Neural crest cell (in vitro differentiated cells): ENCODE measurements around the gene FNDC3B. TPM values are rescaled to one million over a fixed set of nuclear protein-coding genes. Genes with fewer than 3 reads are reported as not detected.
A peak's percentile ranks its signal among the peaks of the same experiment; 100 is the strongest.

Experiments used
- DNase-seq: peaks from one replicate; pipeline ENCODE4 v3.0.0; 2021; ENCODE audit warnings: low read depth, mixed read lengths, low spot score
- H3K27ac Mint-ChIP-seq: one replicate; pipeline ENCODE4 v1.8.0; 2021; ENCODE audit warnings: mild to moderate bottlenecking, mixed read lengths; ENCODE audit not compliant: unreplicated experiment
- H3K27me3 Mint-ChIP-seq: 2 replicates; pipeline ENCODE4 v1.8.0; 2021; ENCODE audit warnings: low read depth, mild to moderate bottlenecking, mixed read lengths
- H3K36me3 Mint-ChIP-seq: 2 replicates; pipeline ENCODE4 v1.8.0; 2021; ENCODE audit warnings: low read depth, mild to moderate bottlenecking, mixed read lengths
- H3K4me1 Mint-ChIP-seq: 2 replicates; pipeline ENCODE4 v1.8.0; 2021; ENCODE audit warnings: mixed read lengths
- H3K4me3 Mint-ChIP-seq: one replicate; pipeline ENCODE4 v1.8.0; 2021; ENCODE audit warnings: mild to moderate bottlenecking, mixed read lengths
- H3K9me3 Mint-ChIP-seq: 2 replicates; pipeline ENCODE4 v1.8.0; 2021; ENCODE audit warnings: mixed read lengths
- total RNA-seq: library from RNA; stranded (reverse); gene quantifications from 2 replicates; pipeline ENCODE4 v1.2.1, GENCODE V29; 2021
- TF ChIP-seq, protein P1 (sequence below): fragments of 200-600 bp; sonication (generic); conservative IDR thresholded peaks from 2 replicates; pipeline ENCODE4 v1.5.0; 2021; ENCODE audit warnings: antibody characterized with exemption, mild to moderate bottlenecking

Gene FNDC3B
- total RNA-seq, 1 donor from 2014 or later: 41.5 TPM

DNA sequence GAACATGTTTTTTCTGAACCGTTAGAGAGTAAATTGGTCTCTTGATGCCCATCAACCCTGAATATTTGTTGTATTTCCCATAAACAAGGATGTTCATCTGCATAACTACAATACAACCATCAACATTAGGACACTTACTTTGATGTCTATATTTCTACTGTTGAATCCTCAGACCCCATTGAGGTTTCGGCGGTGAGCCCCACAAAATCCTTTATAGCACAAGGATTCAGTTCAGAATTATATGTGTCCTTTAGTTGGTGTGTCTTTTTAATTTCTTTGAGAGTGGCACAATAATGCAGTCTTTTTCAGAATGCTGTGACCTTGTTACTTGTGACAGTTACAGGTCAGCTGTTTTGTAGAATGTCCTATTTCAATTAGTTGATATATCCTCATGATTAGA is 158.0 kb downstream of the FNDC3B start:
- Mint-ChIP-seq H3K4me1 (peaks cover 54% of the 10 kb centered on the region), H3K27me3 (no peaks in the 10 kb centered on the region), H3K27ac (no peak overlapping the region), H3K36me3 (peaks cover 3% of the 10 kb centered on the region), H3K4me3 (no peak overlapping the region), H3K9me3 (peaks cover 3% of the 10 kb centered on the region)
- DNase-seq: no peak
- TF ChIP-seq, protein P1, sequence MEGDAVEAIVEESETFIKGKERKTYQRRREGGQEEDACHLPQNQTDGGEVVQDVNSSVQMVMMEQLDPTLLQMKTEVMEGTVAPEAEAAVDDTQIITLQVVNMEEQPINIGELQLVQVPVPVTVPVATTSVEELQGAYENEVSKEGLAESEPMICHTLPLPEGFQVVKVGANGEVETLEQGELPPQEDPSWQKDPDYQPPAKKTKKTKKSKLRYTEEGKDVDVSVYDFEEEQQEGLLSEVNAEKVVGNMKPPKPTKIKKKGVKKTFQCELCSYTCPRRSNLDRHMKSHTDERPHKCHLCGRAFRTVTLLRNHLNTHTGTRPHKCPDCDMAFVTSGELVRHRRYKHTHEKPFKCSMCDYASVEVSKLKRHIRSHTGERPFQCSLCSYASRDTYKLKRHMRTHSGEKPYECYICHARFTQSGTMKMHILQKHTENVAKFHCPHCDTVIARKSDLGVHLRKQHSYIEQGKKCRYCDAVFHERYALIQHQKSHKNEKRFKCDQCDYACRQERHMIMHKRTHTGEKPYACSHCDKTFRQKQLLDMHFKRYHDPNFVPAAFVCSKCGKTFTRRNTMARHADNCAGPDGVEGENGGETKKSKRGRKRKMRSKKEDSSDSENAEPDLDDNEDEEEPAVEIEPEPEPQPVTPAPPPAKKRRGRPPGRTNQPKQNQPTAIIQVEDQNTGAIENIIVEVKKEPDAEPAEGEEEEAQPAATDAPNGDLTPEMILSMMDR: no peak

- TF ChIP-seq, protein P1: no peak
- H3K9me3 Mint-ChIP-seq: peaks cover 3% of the 10 kb centered on the region
- DNase-seq: no peak
- H3K27ac Mint-ChIP-seq: no peak overlapping the region
- H3K36me3 Mint-ChIP-seq: peaks cover 3% of the 10 kb centered on the region
- no peak overlapping the region for H3K4me3 Mint-ChIP-seq
- no peaks in the 10 kb centered on the region for H3K27me3 Mint-ChIP-seq
- peaks cover 63% of the 10 kb centered on the region for H3K4me1 Mint-ChIP-seq
Measured at GRCh38 chr3:172198428-172198827, 159.1 kb downstream of the FNDC3B start.

DNA sequence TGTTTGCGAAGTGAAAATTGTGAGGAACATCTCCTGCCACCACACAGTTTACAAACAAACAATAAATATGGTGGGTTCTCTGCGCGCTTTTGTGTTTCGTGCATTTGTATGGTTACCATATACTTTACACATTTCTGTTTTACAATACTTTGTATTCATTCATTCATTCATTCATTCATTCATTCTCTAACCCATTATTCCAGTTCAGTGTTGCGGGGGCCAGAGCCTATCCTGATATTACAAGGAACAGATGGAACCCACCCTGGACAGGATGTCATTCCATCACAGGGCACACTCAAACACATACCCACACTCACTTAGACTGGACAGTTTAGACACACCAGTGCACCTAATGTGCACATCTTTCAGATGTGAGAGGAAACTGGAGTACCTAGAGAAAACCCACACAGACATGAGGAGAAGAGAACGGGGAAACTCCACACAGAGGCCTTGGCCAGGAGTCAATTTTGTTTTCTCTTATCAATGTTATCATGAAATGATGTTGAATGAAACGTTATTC is 160.5 kb downstream of the FNDC3B start:
- TF ChIP-seq, protein P1: no peak
- Mint-ChIP-seq H3K4me3 (no peak overlapping the region), H3K4me1 (peaks cover 65% of the 10 kb centered on the region), H3K27me3 (no peaks in the 10 kb centered on the region), H3K27ac (peak overlapping the region; percentile 88), H3K36me3 (peaks cover 3% of the 10 kb centered on the region), H3K9me3 (no peaks in the 10 kb centered on the region)
- DNase-seq: no peak

DNA sequence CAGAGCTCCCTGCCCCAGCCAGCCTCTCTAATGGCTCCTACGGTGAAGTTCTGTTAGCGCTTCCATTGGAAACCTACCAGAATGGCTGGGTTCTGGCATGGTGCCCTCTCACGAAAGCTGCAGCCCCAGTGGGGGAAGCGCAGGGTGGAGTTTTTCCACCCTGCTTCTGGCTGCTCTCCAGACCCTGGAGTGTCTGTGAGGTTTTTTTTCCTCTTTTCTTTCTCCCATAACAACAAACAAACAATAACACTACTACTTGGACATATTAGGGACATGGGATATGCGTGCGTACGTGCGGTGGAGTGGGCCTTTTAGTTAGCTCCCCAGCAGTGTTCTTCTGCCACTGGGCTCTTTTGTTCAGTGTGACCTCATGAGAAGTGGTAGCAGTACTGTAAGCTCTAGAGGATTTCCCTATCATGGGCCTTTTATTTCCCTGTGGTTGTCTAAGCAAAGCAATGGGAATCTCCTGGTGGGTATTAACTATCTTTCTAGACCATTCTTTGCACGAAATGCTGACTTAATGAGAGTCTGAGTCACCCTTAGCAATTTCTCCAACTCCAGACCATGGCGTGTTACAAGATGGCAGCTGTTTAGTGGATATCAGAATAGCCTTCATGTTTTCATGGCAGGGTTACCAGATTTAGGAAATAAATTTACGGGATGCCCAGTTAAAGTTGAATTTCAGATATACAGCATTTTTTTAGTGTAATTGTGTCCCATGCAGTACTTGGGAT is 161.9 kb downstream of the FNDC3B start:
- Mint-ChIP-seq H3K27ac (peak overlapping the region; percentile 63), H3K36me3 (peaks cover 3% of the 10 kb centered on the region), H3K27me3 (no peaks in the 10 kb centered on the region), H3K4me3 (no peak overlapping the region), H3K4me1 (peaks cover 61% of the 10 kb centered on the region), H3K9me3 (no peaks in the 10 kb centered on the region)
- TF ChIP-seq, protein P1: no peak
- no peak for DNase-seq

- Mint-ChIP-seq H3K36me3 (peaks cover 3% of the 10 kb centered on the region), H3K4me3 (no peak overlapping the region), H3K4me1 (peaks cover 56% of the 10 kb centered on the region), H3K9me3 (no peaks in the 10 kb centered on the region), H3K27me3 (no peaks in the 10 kb centered on the region), H3K27ac (peak overlapping the region; percentile 7)
- TF ChIP-seq, protein P1: no peak
- DNase-seq: no peak
Measured at GRCh38 chr3:172201870-172202236, 162.5 kb downstream of the FNDC3B start.
